Activated T-cell treated with anti-CD3 and anti-CD28 coated beads for 48 hours (primary cell): ENCODE data around the gene THPO.

Experiments
- DNase-seq: peaks from one replicate; pipeline ENCODE4 v3.0.0-alpha.2; 2020; ENCODE audit warnings: low read depth

The THPO gene

GRCh38 chr3:184333190-184333589 is 44.8 kb downstream of the THPO start:
- no peak for DNase-seq

GRCh38 chr3:184332370-184333090 is 45.5 kb downstream of the THPO start:
- DNase-seq: no peak

- DNase-seq: no peak
These were observed 49.5 kb downstream of the THPO start for GRCh38 chr3:184328516-184328915.

- DNase-seq: no peak
These were observed 50.8 kb downstream of the THPO start for GRCh38 chr3:184327171-184327570.

- peak; percentile 39 for DNase-seq
These were observed 52.2 kb downstream of the THPO start for GRCh38 chr3:184325715-184326369.

- DNase-seq: no peak
These were observed 52.7 kb downstream of the THPO start for GRCh38 chr3:184325269-184325668.

GRCh38 chr3:184323696-184324095 is 54.3 kb downstream of the THPO start:
- DNase-seq: no peak

GRCh38 chr3:184322731-184323487 is 55.1 kb downstream of the THPO start:
- DNase-seq: no peak
